ENCODE measurements around the gene TESMIN.

Gene TESMIN

DNA sequence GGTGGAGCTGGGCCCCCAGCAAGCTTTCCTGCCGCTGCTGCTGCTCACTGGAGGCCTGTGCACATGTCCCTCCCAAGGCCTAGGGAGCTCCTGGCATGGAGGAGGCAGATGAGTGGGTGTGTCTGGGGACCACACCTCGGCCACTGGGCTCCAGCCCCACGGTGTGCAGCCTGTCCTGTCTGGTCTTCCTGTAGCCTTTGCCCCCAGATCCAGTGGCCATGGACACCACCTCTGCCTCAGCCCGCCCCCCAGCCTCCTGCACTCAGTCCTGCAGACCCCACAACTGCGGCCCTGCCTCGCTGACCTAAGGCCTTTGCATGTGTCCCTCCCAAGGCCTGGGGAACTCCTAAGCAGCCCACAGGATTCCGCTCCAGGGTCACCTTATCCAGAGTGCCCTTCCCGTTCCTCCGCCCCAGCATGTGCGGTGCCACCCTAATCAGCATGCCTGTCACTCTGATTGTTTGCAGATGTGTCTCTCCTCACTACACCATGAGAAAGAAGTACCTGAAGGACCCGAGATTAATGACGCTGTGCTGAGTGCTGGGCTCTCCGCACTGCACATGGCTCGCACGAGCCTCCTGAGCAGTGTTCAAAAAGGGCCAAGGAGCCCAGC, 58.3 kb downstream of the TESMIN start:
- TF ChIP-seq MAX (IDR thresholded peaks at IDR 0.05; ENCODE audit: low read depth, low read length) (no peak), CTCF (IDR thresholded peaks at IDR 0.05; ENCODE audit: low read depth, low read length) (no peak), POLR2A (IDR thresholded peaks at IDR 0.05; ENCODE audit: extremely low read depth, insufficient read length) (no peak), MYC (IDR thresholded peaks at IDR 0.05; ENCODE audit: low read depth, low read length) (no peak)
- no peak for DNase-seq (ENCODE audit: low read depth)
- no peak overlapping the region for H3K4me3 ChIP-seq (ENCODE audit: low read depth, low read length)

DNA sequence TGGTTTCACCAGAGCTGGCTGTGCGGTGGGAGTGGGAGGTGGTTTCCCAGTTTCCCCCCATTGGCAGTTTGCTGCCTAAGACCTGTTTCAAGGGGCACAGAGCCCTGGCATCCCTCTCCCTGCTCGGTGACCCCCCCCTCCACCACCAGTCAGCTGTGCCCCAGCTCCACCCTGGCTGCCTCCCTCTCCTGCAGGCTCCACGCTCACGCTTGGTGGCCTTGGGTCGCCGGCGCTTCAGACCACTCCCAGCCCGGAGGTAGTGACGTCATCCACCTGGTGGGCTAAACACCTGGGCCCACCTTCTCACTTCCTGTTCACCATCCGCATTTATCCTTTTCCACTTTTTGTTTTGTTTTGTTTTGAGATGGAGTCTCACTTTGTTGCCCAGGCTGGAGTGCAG, 59.2 kb downstream of the TESMIN start:
- no peak for DNase-seq (ENCODE audit: low read depth)

DNA sequence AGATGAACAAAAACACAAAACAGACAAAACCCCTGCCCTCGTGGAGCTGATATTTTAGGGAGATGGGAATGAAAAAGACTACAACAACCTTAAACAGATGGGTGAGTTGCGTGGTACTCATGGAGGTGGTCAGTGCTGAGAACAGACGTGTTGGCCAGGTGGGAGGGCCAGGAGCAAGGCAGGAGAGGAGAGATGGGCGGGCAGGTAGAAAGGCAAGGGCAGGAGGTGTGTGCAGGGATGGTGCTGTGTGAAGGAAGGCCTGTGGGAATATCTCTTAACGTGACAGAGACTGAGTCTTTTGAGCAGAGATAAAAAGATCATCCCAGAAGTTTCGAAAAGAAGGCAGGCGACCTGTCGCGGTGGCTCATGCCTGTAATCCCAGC, 59.9 kb downstream of the TESMIN start:
- H3K4me3 ChIP-seq (ENCODE audit: low read depth, low read length): no peak overlapping the region
- DNase-seq (ENCODE audit: low read depth): no peak
- no peak for TF ChIP-seq POLR2A (IDR thresholded peaks at IDR 0.05; ENCODE audit: extremely low read depth, insufficient read length)
- no peak for TF ChIP-seq MAX (IDR thresholded peaks at IDR 0.05; ENCODE audit: low read depth, low read length)
- TF ChIP-seq CTCF (IDR thresholded peaks at IDR 0.05; ENCODE audit: low read depth, low read length): no peak
- TF ChIP-seq MYC (IDR thresholded peaks at IDR 0.05; ENCODE audit: low read depth, low read length): no peak

More for the DNA sequence above, 59.2 kb downstream of the TESMIN start:
- no peak overlapping the region for H3K4me3 ChIP-seq (ENCODE audit: low read depth, low read length)
- no peak for TF ChIP-seq MAX (IDR thresholded peaks at IDR 0.05; ENCODE audit: low read depth, low read length)
- no peak for TF ChIP-seq CTCF (IDR thresholded peaks at IDR 0.05; ENCODE audit: low read depth, low read length)
- TF ChIP-seq POLR2A (IDR thresholded peaks at IDR 0.05; ENCODE audit: extremely low read depth, insufficient read length): no peak
- no peak for TF ChIP-seq MYC (IDR thresholded peaks at IDR 0.05; ENCODE audit: low read depth, low read length)

DNA sequence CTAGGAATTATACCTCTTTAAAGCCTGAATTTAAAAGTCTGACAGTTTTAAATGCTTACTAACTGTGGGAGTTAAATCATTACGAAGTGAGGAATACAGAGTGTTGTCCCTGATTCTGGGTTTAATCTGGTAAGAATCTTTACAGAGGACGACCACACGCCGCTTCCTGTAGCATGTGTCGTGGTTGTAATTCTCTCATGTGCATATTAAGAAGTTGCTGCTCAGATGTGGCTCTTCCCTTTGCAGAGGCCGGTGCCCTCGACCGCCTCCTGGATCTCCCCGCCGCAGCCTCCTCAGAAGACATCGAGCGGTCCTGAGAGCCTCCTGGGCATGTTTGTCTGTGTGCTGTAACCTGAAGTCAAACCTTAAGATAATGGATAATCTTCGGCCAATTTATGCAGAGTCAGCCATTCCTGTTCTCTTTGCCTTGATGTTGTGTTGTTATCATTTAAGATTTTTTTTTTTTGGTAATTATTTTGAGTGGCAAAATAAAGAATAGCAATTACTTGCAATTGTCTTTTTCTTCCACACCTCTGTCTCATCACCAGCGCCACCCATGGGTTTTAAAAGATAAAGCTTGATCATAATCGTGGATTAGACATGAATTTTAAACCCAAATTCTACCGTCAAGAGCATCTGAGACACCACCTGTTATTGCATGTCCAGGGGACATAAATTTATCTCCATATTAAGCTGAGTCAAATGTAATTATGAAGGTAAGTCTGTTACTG, 60.5 kb downstream of the TESMIN start:
- no peak for DNase-seq (ENCODE audit: low read depth)
- TF ChIP-seq MYC (IDR thresholded peaks at IDR 0.05; ENCODE audit: low read depth, low read length) (no peak), MAX (IDR thresholded peaks at IDR 0.05; ENCODE audit: low read depth, low read length) (peak; percentile 15; the same call in 1 of the 2 replicates)
- H3K4me3 ChIP-seq (ENCODE audit: low read depth, low read length): no peak overlapping the region

- H3K4me3 ChIP-seq (ENCODE audit: low read depth, low read length): no peak overlapping the region
- DNase-seq (ENCODE audit: low read depth): no peak
- TF ChIP-seq POLR2A (IDR thresholded peaks at IDR 0.05; ENCODE audit: extremely low read depth, insufficient read length) (no peak), MAX (IDR thresholded peaks at IDR 0.05; ENCODE audit: low read depth, low read length) (no peak), CTCF (IDR thresholded peaks at IDR 0.05; ENCODE audit: low read depth, low read length) (no peak), MYC (IDR thresholded peaks at IDR 0.05; ENCODE audit: low read depth, low read length) (no peak)
Observed at GRCh38 chr11:68689737-68690625, 61.3 kb downstream of the TESMIN start.
